ENCODE results near the gene RASGRF1. TPM values are rescaled to one million over a fixed set of nuclear protein-coding genes. Genes with fewer than 3 reads are reported as not detected.
A peak's percentile ranks its signal among the peaks of the same experiment; 100 is the strongest.

The RASGRF1 gene
- total and polyA plus RNA-seq, 2 donors (not counting 1 experiment from before 2014, with no cell fraction given) = 1.0 to 9.4 TPM

DNA sequence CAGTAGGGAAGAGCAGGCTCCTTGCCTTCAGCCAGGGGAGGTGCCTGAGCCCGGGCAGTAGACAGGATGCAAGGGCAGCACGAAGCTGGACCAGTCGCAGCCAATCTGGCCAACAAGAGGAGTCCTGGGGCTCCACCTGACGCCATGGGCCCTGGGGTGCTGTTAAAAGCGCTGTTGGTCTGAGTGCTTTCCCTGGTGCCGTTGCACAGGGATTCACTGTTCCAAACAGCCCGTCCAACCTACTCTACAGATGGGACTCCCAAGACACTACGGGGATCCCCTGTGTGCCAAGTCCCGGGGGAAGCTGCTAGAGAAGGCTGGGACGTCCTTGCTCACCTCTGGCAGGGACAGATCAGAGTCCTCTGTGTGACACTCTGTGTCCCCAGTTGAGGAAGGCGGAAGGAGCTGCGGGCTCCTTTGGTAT is 146.4 kb downstream of the RASGRF1 start:
- POLR2A ChIA-PET = interaction anchor here (0.6 to 2.1 kb wide), 7 partner anchors 23 to 147 kb away, joined by 3 to 12 read pairs (median 5); partner anchors contain the start of gene MORF4L1
- peak overlapping the region; percentile 87 for H3K9ac ChIP-seq (ENCODE audit: low read length)
- H3K27ac ChIP-seq (ENCODE audit: low read length in 2 of 2) = peak overlapping the region; percentile 77 to 83

DNA sequence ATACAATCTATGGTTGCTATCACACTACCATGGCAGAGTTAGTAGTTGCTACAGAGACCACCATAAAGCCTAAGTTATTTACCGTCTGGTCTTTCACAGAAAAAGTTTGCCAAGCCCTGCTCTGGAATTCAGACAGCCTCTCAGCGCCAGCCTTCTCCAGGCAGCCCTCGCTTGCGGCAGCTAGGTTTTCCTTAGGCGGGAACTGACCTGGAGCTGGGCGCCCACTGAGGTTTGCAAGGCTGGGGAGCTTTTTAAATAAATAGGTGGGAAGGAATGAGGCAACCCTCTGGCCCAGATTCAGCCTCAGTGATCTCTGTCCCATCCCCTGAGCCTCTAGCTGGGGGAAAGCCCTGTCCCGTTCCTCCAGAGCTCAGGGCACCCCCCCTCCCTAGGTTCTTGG is 146.9 kb downstream of the RASGRF1 start:
- no peaks in the 10 kb centered on the region for H3K9me3 Mint-ChIP-seq (ENCODE audit: insufficient read depth)
- peak overlapping the region; percentile 77 to 83 for H3K27ac ChIP-seq (ENCODE audit: low read length in 2 of 2)
- no peaks in the 10 kb centered on the region for H3K36me3 ChIP-seq (replicated peaks in 1 of 2; ENCODE audit: control extremely low read depth in 1 of 2, control insufficient read depth in 1 of 2, extremely low read depth in 1 of 2, insufficient read depth in 2 of 2, low read length in 1 of 2)
- H3K79me2 ChIP-seq (ENCODE audit: control insufficient read depth, insufficient read depth, low read length) = peaks cover 43% of the 10 kb centered on the region
- 66% methylated on average over 6 of the region's 7 CpGs for WGBS (ENCODE audit: insufficient coverage)
- H3K4me2 ChIP-seq (replicated peaks; ENCODE audit: low read depth, low read length, poor library complexity, severe bottlenecking) = peak overlapping the region; percentile 96
- H3K27me3 ChIP-seq (replicated peaks in 1 of 4; ENCODE audit: control extremely low read depth in 1 of 4, control insufficient read depth in 3 of 4, insufficient read depth in 4 of 4, low read length in 3 of 4) = no peaks in the 10 kb centered on the region
- no peaks in the 10 kb centered on the region for H4K20me1 ChIP-seq (ENCODE audit: control insufficient read depth, insufficient read depth, low read length, poor library complexity, severe bottlenecking)
- H2AFZ ChIP-seq (ENCODE audit: insufficient read depth, low read depth, low read length, poor library complexity, severe bottlenecking) = peak overlapping the region; percentile 87
- ATAC-seq (ENCODE audit: low read depth) (no peak), DNase-seq (no peak)
- CTCF ChIA-PET = interaction anchor here (0.8 to 2.7 kb wide), 5 partner anchors 18 to 82 kb away, joined by 3 to 31 read pairs (median 12); no protein-coding TSS in a partner anchor
- peaks cover 0 to 7% (median 0%) of the 10 kb centered on the region in 3 donors for H3K9me3 ChIP-seq (ENCODE audit: control extremely low read depth in 1 of 3, control insufficient read depth in 2 of 3, insufficient read depth in 1 of 3, low read length in 2 of 3)
- H3K4me3 Mint-ChIP-seq = peak overlapping the region; percentile 98
- POLR2A ChIA-PET = interaction anchor here (1.0 to 2.1 kb wide), 4 partner anchors 33 to 82 kb away, joined by 3 to 12 read pairs (median 6); no protein-coding TSS in a partner anchor
- H3K9ac ChIP-seq (ENCODE audit: low read length) = peak overlapping the region; percentile 87
- H3K4me1 ChIP-seq (ENCODE audit: control insufficient read depth in 2 of 2, insufficient read depth in 2 of 2, low read length in 2 of 2) = peaks cover 44 to 57% of the 10 kb centered on the region in 2 donors
- no peaks in the 10 kb centered on the region for H3K27me3 Mint-ChIP-seq
- TF ChIP-seq EZH2 (IDR thresholded peaks at IDR 0.05; ENCODE audit: borderline replicate concordance, insufficient read depth, low read depth, low read length, poor library complexity, severe bottlenecking) = no peak
- TF ChIP-seq, protein P1, sequence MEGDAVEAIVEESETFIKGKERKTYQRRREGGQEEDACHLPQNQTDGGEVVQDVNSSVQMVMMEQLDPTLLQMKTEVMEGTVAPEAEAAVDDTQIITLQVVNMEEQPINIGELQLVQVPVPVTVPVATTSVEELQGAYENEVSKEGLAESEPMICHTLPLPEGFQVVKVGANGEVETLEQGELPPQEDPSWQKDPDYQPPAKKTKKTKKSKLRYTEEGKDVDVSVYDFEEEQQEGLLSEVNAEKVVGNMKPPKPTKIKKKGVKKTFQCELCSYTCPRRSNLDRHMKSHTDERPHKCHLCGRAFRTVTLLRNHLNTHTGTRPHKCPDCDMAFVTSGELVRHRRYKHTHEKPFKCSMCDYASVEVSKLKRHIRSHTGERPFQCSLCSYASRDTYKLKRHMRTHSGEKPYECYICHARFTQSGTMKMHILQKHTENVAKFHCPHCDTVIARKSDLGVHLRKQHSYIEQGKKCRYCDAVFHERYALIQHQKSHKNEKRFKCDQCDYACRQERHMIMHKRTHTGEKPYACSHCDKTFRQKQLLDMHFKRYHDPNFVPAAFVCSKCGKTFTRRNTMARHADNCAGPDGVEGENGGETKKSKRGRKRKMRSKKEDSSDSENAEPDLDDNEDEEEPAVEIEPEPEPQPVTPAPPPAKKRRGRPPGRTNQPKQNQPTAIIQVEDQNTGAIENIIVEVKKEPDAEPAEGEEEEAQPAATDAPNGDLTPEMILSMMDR (IDR thresholded peaks at IDR 0.05) = no peak
- intact Hi-C loops (cut with micrococcal nuclease) = loop anchor here (1.0 to 2.0 kb wide), 2 partner anchors 61 to 71 kb away; partner anchors contain the start of gene MORF4L1
- peak overlapping the region in 4 of 5 experiments; percentile 61 to 97 (median 96) for H3K4me3 ChIP-seq (ENCODE audit: control extremely low read depth in 1 of 5, extremely low read depth in 1 of 5, insufficient read depth in 1 of 5, low read depth in 2 of 5, low read length in 4 of 5)
- peak overlapping the region; percentile 95 for H3K27ac Mint-ChIP-seq
- H3K4me1 Mint-ChIP-seq = peaks cover 39% of the 10 kb centered on the region

More for the DNA sequence above, 146.4 kb downstream of the RASGRF1 start:
- DNase-seq (no peak), ATAC-seq (ENCODE audit: low read depth) (peak; percentile 9)
- peaks cover 41 to 55% of the 10 kb centered on the region in 2 donors for H3K4me1 ChIP-seq (ENCODE audit: control insufficient read depth in 2 of 2, insufficient read depth in 2 of 2, low read length in 2 of 2)
- 59% methylated on average over 10 of the region's 12 CpGs for WGBS (ENCODE audit: insufficient coverage)
- peaks cover 0 to 7% (median 0%) of the 10 kb centered on the region in 3 donors for H3K9me3 ChIP-seq (ENCODE audit: control extremely low read depth in 1 of 3, control insufficient read depth in 2 of 3, insufficient read depth in 1 of 3, low read length in 2 of 3)
- peak overlapping the region; percentile 95 for H3K27ac Mint-ChIP-seq
- no peaks in the 10 kb centered on the region for H3K9me3 Mint-ChIP-seq (ENCODE audit: insufficient read depth)
- H2AFZ ChIP-seq (ENCODE audit: insufficient read depth, low read depth, low read length, poor library complexity, severe bottlenecking) = peak overlapping the region; percentile 87
- H3K4me3 Mint-ChIP-seq = peak overlapping the region; percentile 98
- intact Hi-C loops (cut with micrococcal nuclease) = loop anchor here (1.0 to 2.0 kb wide), 2 partner anchors 60 to 71 kb away; partner anchors contain the start of gene MORF4L1
- H3K27me3 Mint-ChIP-seq = no peaks in the 10 kb centered on the region
- no peaks in the 10 kb centered on the region for H4K20me1 ChIP-seq (ENCODE audit: control insufficient read depth, insufficient read depth, low read length, poor library complexity, severe bottlenecking)
- peaks cover 34% of the 10 kb centered on the region for H3K4me1 Mint-ChIP-seq
- H3K36me3 ChIP-seq (replicated peaks in 1 of 2; ENCODE audit: control extremely low read depth in 1 of 2, control insufficient read depth in 1 of 2, extremely low read depth in 1 of 2, insufficient read depth in 2 of 2, low read length in 1 of 2) = no peaks in the 10 kb centered on the region
- H3K4me3 ChIP-seq (ENCODE audit: control extremely low read depth in 1 of 5, extremely low read depth in 1 of 5, insufficient read depth in 1 of 5, low read depth in 2 of 5, low read length in 4 of 5) = peak overlapping the region; percentile 61 to 97 (median 94)
- CTCF ChIA-PET = interaction anchor here (0.8 to 2.7 kb wide), 8 partner anchors 8 to 240 kb away, joined by 3 to 31 read pairs (median 5); no protein-coding TSS in a partner anchor
- H3K27me3 ChIP-seq (replicated peaks in 1 of 4; ENCODE audit: control extremely low read depth in 1 of 4, control insufficient read depth in 3 of 4, insufficient read depth in 4 of 4, low read length in 3 of 4) = no peaks in the 10 kb centered on the region
- H3K4me2 ChIP-seq (replicated peaks; ENCODE audit: low read depth, low read length, poor library complexity, severe bottlenecking) = peak overlapping the region; percentile 96
- peaks cover 43% of the 10 kb centered on the region for H3K79me2 ChIP-seq (ENCODE audit: control insufficient read depth, insufficient read depth, low read length)
- TF ChIP-seq, protein P1 (IDR thresholded peaks at IDR 0.05) = no peak
- TF ChIP-seq EZH2 (IDR thresholded peaks at IDR 0.05; ENCODE audit: borderline replicate concordance, insufficient read depth, low read depth, low read length, poor library complexity, severe bottlenecking) = no peak

Data from B cell (primary cell).